ENCODE measurements around the gene CTTN. TPM values are rescaled to one million over a fixed set of nuclear protein-coding genes. Genes with fewer than 3 reads are reported as not detected.

Gene CTTN
- total and polyA plus RNA-seq, 2 of the 8 experiments (the other 6 are each of a cell fraction or from before 2014, with no cell fraction given), result 84.6 to 216 TPM

- TF ChIP-seq CBX8 (IDR thresholded peaks at IDR 0.05; ENCODE audit: borderline replicate concordance, low read depth, low read length), result no peak
- TF ChIP-seq RNF2 (IDR thresholded peaks at IDR 0.05; ENCODE audit: borderline replicate concordance, low read depth, low read length, missing control alignments, poor library complexity, severe bottlenecking), result no peak
- TF ChIP-seq POU5F1 (IDR thresholded peaks at IDR 0.05; ENCODE audit: low read depth, low read length), result no peak
- TF ChIP-seq YY1 (IDR thresholded peaks at IDR 0.05; ENCODE audit: low read depth, low read length), result no peak
- no peak for TF ChIP-seq USF2 (IDR thresholded peaks at IDR 0.05; ENCODE audit: low read length)
- no peak for TF ChIP-seq MAX (IDR thresholded peaks at IDR 0.05)
These were observed 45.0 kb upstream of the CTTN start (continued) for GRCh38 chr11:70353329-70353728.

Data from H1 (cell line).